Stimulated activated naive B cell treated with anti-CD40 and anti-IgM and Interleukin-4, amounts not matched to agents 10 μg/mL and 1 μg/mL and 100 μg/mL, for 72 hours (primary cell): Measurements from ENCODE around the gene BRAT1.
"Not testable (repeated sequence)": the region's sequence is repeated elsewhere in the genome, so short reads cannot be mapped to it uniquely, and the experiment has no call there.

Experiments
- ATAC-seq, 2 donors: fragments of 150-1000 bp; cut with Tn5 transposase; replicated peaks; 2 replicates each; pipeline ENCODE4 v1.10.0; 2021; ENCODE audit warnings: moderate library complexity in 1 of 2
- DNase-seq: peaks from one replicate; pipeline ENCODE4 v3.0.0; 2021
- H3K27ac Mint-ChIP-seq: one replicate; pipeline ENCODE4 v1.8.0; 2022; ENCODE audit warnings: mild to moderate bottlenecking, mixed read lengths
- H3K27me3 Mint-ChIP-seq, 2 donors: one replicate each; pipeline ENCODE4 v1.8.0; 2022; ENCODE audit warnings: mixed read lengths in 2 of 2
- H3K36me3 Mint-ChIP-seq, 2 donors: one replicate each; pipeline ENCODE4 v1.8.0; 2022; ENCODE audit warnings: mixed read lengths in 2 of 2, mild to moderate bottlenecking in 1 of 2
- H3K4me1 Mint-ChIP-seq, 2 donors: one replicate each; pipeline ENCODE4 v1.8.0; 2022; ENCODE audit warnings: mixed read lengths in 2 of 2, mild to moderate bottlenecking in 1 of 2
- H3K4me3 Mint-ChIP-seq, 2 donors: one replicate each; pipeline ENCODE4 v1.8.0; 2022; ENCODE audit warnings: mild to moderate bottlenecking in 2 of 2, mixed read lengths in 2 of 2, moderate library complexity in 1 of 2
- H3K9me3 Mint-ChIP-seq, 2 donors: one replicate each; pipeline ENCODE4 v1.8.0; 2022; ENCODE audit warnings: mixed read lengths in 2 of 2, mild to moderate bottlenecking in 1 of 2

Gene BRAT1

DNA sequence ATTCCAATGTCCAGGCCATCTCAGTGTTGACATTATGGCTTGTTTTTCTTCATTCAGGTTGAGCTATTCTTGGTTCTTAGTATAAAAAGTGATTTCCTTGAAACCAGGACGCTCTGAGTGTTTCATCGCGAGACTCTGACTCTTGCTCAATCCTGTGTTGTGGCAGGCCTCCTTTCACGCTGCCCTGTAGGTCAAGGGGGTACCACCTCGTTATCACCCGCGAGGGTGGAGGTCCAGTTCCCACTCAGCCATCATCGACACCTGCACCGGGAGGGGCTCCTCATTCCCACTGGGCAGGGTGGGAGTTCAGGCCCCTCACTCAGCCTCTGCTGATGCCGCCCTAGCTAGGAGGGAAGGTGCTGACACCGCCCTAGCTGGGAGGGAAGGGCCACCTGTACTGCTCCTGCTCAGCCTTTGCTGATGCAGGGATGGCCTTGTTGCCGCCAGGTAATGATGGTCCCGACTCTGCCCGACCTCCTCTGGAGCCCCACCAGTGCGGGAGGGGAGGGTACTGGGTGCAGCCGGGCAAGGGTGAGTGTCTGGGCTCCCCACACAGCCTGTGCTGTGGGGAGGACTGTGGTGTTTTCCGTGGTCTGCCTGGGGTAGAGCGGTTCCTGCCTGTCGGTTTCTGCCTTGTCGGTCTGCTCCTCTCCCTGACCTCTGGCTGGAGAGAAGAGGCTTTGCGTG lies 19.9 kb upstream of the BRAT1 start:
- Mint-ChIP-seq H3K27ac (no peak overlapping the region), H3K4me3 (no peak overlapping the region), H3K4me1 (peaks cover 7 to 16% of the 10 kb centered on the region in 2 donors), H3K9me3 (no peaks in the 10 kb centered on the region), H3K36me3 (peaks cover 11 to 33% of the 10 kb centered on the region in 2 donors), H3K27me3 (no peaks in the 10 kb centered on the region)
- DNase-seq (no peak), ATAC-seq (no peak)

DNA sequence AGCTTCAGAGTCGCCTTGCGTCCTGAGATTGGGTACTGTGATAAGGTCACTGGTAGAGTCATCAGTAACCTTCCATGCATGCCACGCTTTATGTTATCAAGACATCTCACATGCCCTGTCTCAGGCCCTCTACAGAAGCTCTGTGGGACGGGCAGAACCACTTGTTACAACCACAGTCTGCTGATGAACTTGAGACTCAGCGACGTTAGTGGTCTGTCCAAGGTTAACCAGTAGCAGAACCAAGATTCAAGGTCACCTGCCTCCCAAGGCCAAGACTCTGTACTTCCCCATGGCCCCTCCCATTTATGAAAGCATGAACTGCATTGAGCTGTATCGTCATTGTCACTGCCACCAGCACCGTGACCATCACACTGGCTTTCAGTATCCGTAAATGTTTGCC lies 18.4 kb upstream of the BRAT1 start:
- H3K27me3 Mint-ChIP-seq, result no peaks in the 10 kb centered on the region
- H3K9me3 Mint-ChIP-seq, result no peaks in the 10 kb centered on the region
- peaks cover 12 to 36% of the 10 kb centered on the region in 2 donors for H3K36me3 Mint-ChIP-seq
- H3K27ac Mint-ChIP-seq, result peak overlapping the region; percentile 70
- peaks cover 9 to 16% of the 10 kb centered on the region in 2 donors for H3K4me1 Mint-ChIP-seq
- no peak overlapping the region for H3K4me3 Mint-ChIP-seq
- ATAC-seq (peak; percentile 85), DNase-seq (no peak)

DNA sequence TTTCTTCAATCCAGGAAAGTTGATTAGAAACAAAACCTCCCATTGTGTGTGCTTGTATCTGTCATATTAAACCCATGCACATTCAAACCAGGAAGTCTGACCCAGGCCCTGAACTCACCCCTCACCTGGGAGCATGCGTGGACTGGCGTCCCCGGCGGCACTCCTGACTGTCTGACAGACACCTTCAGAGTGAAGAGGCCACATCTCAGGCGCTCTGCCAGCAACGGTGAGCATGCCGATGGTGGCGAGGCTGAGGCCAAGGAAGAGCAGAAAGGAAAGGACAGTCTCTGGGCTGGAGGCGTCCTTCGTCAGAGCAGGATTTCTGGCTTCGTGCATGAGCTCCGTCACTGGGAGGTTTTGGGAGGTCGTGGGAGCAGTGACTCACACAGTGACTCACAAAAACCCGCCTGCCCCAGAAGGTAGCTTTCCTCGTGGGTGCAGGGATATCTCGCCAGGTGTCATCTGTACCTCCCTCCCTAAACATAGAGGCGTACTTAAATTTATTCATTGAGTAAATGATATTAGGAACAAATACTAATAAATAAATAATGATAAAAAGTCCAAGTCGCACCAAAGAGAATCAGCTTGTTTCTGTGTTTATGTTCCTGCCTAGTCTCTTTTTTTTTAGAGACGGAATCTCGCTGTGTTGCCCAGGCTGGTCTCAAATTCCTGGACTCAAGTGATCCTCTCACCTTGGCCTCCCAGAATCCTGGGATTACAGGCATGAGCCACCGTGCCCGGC lies 16.9 kb upstream of the BRAT1 start:
- H3K27me3 Mint-ChIP-seq, result no peaks in the 10 kb centered on the region
- peaks cover 8 to 32% of the 10 kb centered on the region in 2 donors for H3K36me3 Mint-ChIP-seq
- DNase-seq (no peak), ATAC-seq (no peak)
- H3K4me1 Mint-ChIP-seq, result peaks cover 10 to 28% of the 10 kb centered on the region in 2 donors
- H3K4me3 Mint-ChIP-seq, result no peak overlapping the region
- H3K27ac Mint-ChIP-seq, result no peak overlapping the region
- H3K9me3 Mint-ChIP-seq, result no peaks in the 10 kb centered on the region

DNA sequence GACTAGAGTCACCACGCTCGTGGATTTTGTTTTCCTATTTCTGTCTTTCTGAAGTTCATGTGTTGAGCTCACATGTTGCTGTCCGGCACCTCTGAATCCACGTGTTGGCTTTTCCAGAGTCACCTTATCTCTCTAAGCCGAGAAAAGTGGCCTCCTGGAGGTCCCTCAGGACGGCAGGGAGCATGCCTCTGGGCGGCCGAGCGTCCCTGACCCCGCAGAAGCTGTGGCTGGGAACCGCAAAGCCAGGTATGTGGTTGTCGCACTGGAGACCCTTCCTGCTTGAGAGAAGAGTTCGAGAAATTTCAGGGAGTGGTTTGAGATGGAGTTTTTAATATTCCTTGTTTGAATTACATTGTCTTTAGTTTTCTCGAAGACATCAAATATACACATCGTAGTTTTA lies 16.1 kb upstream of the BRAT1 start:
- no peaks in the 10 kb centered on the region for H3K27me3 Mint-ChIP-seq
- no peaks in the 10 kb centered on the region for H3K9me3 Mint-ChIP-seq
- no peak for DNase-seq
- peaks cover 10 to 28% of the 10 kb centered on the region in 2 donors for H3K4me1 Mint-ChIP-seq
- H3K4me3 Mint-ChIP-seq, result no peak overlapping the region
- H3K27ac Mint-ChIP-seq, result no peak overlapping the region
- peaks cover 8 to 26% of the 10 kb centered on the region in 2 donors for H3K36me3 Mint-ChIP-seq
- no peak for ATAC-seq

DNA sequence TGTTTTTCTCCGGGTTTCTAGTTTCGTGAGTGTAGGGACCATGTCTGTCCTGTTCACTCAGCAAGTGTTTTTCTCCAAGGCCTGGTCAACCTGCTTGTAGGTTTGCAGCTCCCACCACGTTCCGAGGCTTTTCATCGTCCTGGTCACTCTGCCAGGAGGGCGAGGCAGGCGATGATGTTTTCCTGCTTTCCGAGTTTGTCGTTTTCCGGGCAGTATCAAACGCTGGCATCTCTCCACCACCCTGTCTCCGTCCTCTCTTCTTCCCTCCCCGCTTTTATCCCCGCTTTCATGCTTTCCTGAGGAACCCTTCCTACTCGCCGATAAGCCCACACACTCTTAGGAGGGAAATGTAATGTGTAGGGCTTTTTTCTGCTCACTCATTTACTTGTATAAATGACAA lies 14.7 kb upstream of the BRAT1 start:
- no peaks in the 10 kb centered on the region for H3K27me3 Mint-ChIP-seq

DNA sequence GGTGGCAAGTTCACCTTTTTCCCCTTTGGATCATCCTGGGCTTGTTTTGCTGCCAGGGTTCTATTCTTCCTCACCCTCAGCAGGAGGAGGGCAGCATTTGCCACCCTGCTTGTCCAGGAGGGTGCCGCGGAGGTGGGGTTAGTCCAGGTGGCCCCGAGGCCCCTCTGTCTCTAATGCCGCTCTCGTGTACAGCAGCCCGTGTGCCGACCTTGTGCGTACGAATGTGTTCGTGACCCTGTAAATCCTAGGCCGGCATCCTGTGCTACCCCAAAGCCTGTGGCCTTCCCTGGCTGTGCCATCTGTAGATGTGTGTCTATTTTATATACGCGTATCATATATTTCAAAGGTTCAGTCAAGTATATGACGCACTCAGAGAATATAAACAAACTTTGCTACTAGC lies 14.1 kb upstream of the BRAT1 start:
- Mint-ChIP-seq H3K27ac (no peak overlapping the region), H3K4me3 (no peak overlapping the region), H3K9me3 (no peaks in the 10 kb centered on the region), H3K27me3 (no peaks in the 10 kb centered on the region), H3K4me1 (peaks cover 8 to 24% of the 10 kb centered on the region in 2 donors), H3K36me3 (peaks cover 5 to 18% of the 10 kb centered on the region in 2 donors)
- no peak for ATAC-seq
- no peak for DNase-seq

More for the DNA sequence above, 14.7 kb upstream of the BRAT1 start:
- H3K36me3 Mint-ChIP-seq, result peaks cover 5 to 23% of the 10 kb centered on the region in 2 donors
- DNase-seq (no peak), ATAC-seq (no peak)
- H3K27ac Mint-ChIP-seq, result no peak overlapping the region
- H3K4me1 Mint-ChIP-seq, result peaks cover 10 to 28% of the 10 kb centered on the region in 2 donors
- no peak overlapping the region for H3K4me3 Mint-ChIP-seq
- H3K9me3 Mint-ChIP-seq, result no peaks in the 10 kb centered on the region

DNA sequence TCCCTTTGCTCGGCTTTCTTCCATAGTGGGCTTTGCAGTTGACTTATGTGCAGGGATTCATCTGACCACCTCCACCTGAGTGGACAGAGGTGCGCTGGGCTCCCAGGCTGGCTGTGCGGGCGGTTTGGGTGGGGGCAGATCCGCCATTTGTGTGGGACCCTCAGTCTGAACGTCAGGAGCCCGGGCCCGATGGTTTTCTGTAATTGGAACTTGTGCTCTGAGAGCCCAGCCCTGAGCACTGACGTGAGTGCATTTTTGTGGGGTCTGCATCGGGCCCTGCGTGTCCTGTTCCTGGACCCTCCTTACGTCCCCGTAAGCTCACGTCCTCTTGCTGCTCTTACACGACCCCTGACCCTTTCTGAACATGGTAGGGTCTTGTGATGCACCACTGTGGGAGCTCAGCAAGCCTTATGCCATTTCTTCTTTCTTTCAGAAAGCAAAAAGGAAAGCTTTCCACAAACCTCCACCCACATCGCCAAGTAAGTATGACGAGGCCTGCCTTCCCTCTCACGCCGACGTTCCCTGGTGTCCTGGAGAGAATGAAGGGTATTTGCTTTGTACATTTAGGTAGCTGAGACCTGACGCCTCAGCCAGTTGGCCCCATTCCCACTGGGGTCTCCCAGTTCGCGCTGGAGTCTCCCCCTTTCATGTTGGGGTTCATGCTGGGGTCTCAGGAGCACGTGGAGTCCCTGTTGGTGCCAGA lies 13.3 kb upstream of the BRAT1 start:
- Mint-ChIP-seq H3K36me3 (peaks cover 4 to 11% of the 10 kb centered on the region in 2 donors), H3K27ac (no peak overlapping the region), H3K9me3 (no peaks in the 10 kb centered on the region), H3K4me1 (peaks cover 3 to 17% of the 10 kb centered on the region in 2 donors), H3K4me3 (no peak overlapping the region), H3K27me3 (no peaks in the 10 kb centered on the region)
- no peak for DNase-seq
- no peak for ATAC-seq

DNA sequence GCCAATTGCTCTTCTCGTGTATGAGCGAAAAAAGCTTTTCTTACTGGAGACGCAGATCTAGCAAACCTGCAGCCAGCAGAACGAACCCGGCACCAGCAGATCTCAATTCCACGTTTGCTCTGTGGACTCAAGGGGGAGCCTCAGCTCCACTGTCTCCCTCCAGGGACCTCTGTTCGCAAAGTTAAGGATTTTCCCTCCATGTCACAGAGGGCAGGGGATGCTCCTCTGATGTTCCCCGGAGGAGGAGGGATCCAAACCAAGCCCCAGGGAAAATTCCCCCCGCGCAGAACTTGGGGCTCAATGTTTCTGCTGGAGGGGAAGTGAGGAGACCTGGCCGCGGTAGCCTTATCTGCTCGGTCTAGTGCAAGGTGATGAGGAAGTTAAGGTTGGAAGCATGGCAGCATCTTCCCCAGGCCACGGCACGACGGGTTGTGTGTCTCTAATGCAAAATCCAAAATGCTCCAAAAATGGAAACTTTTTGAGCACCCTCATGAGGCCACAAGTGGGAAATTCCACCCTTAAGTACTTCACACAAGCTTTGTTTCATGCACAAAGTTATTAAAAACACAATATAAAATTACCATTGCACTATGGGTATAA lies 12.5 kb upstream of the BRAT1 start:
- DNase-seq, result no peak
- no peaks in the 10 kb centered on the region for H3K9me3 Mint-ChIP-seq

DNA sequence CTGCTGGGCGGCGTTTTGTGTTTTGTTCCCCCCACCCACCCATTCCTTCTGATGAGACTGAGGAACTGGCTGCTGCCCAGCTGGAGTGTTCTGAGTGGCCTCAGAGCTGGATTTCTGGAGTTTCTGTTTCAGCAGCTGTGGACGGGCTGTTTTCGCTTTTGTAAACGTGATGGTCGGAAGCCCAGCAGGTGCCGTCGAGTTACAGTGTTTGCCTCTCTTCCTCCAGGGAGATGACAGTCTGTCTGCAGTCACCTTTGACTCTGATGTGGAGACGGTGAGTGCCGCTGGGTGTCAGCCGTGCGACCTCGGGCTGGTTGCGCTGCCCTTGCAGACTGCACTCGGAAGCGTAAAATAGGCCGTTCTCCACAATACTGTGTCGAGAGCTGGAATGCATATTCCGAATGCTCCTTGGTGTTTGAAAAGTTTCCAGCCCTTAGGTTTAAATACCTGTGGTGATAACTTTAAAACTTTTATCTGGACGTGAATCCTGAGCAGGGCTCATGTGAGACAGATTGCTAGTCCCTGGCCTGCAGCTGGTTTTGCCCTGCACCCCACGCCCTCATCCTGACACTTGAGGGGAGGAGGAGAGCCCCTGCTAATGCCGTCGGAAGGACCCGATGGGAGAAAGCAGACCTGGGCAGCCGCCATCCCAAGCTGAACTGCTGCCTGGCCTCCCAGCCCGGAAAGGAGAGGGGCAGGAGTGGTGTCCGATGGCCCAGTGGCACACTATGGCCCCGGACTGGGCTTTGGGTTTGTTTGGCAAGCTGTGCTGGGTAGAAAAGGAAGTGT lies 11.8 kb upstream of the BRAT1 start:
- DNase-seq (no peak), ATAC-seq (peak; percentile 36 to 62)
- peaks cover 4% of the 10 kb centered on the region in 2 donors for H3K36me3 Mint-ChIP-seq
- no peak overlapping the region for H3K4me3 Mint-ChIP-seq
- no peak overlapping the region for H3K27ac Mint-ChIP-seq
- no peaks in the 10 kb centered on the region for H3K9me3 Mint-ChIP-seq
- peaks cover 3 to 14% of the 10 kb centered on the region in 2 donors for H3K4me1 Mint-ChIP-seq
- H3K27me3 Mint-ChIP-seq, result no peaks in the 10 kb centered on the region

More for the DNA sequence above, 12.5 kb upstream of the BRAT1 start:
- Mint-ChIP-seq H3K27me3 (no peaks in the 10 kb centered on the region), H3K27ac (no peak overlapping the region), H3K4me3 (no peak overlapping the region), H3K4me1 (peaks cover 3 to 17% of the 10 kb centered on the region in 2 donors), H3K36me3 (peaks cover 4% of the 10 kb centered on the region in 2 donors)
- ATAC-seq, result peak; percentile 55 to 75

DNA sequence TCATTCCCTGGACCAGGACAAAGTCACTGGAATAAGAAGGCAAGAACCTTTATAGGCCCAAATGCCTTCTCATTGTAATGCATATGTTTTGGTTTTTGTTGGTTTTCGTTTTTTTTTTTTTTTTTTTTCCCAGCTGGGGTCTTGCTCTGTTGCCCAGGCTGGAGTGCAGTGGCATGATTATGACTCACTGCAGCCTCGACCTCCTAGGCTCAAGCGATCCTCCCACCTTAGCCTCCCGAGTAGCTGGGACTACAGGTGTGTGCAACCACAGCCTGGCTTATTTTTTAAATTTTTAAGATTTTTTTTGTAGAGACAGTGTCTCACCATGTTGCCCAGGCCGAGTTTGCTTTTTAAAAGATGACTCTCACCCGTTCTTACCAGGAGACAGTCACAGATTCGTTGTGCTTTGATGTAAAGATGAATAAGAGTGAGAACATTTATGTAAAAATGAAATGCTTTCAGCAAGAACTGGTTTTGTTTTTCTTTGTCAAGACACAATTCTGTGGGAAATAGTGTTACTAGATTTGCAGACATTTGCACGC lies 11.1 kb upstream of the BRAT1 start:
- H3K27me3 Mint-ChIP-seq, result no peaks in the 10 kb centered on the region
- H3K27ac Mint-ChIP-seq, result no peak overlapping the region
- no peaks in the 10 kb centered on the region for H3K9me3 Mint-ChIP-seq
- peaks cover 6 to 13% of the 10 kb centered on the region in 2 donors for H3K4me1 Mint-ChIP-seq
- H3K36me3 Mint-ChIP-seq, result peaks cover 4% of the 10 kb centered on the region in 2 donors
- DNase-seq (no peak), ATAC-seq (peak in 1 of 2 donors; percentile 28)
- H3K4me3 Mint-ChIP-seq, result no peak overlapping the region

DNA sequence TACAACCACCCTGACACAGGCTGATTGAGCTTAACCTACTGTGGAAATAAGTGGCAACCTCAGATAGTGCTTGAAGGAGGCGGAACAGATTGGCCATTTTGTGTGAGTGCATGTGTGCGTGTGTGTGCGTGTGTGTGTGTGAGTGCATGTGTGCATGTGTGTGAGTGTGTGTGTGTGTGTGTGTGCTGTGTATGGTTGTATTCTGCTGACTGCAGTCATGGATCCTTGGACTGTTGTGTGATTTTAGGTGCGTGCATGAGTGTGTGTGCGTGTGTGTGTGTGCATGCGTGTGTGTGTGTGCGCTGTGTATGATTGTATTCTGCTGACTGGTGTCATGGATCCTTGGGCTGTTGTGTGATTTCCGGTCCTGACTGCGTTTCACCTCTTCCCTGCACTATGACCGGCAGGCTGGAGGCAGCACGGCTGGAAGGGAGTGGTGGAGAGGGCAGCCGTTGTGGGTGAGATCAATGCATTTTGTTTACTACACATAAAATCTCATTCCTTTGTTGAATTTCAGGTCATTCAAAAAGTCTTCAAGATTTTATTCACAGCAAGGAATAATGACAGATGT lies 9.7 kb upstream of the BRAT1 start:
- no peak for DNase-seq
- no peaks in the 10 kb centered on the region for H3K9me3 Mint-ChIP-seq
- no peak overlapping the region for H3K27ac Mint-ChIP-seq
- H3K36me3 Mint-ChIP-seq, result peaks cover 1 to 2% of the 10 kb centered on the region in 2 donors
- ATAC-seq, result no peak
- H3K4me1 Mint-ChIP-seq, result peaks cover 7 to 15% of the 10 kb centered on the region in 2 donors
- no peak overlapping the region for H3K4me3 Mint-ChIP-seq
- H3K27me3 Mint-ChIP-seq, result no peaks in the 10 kb centered on the region

DNA sequence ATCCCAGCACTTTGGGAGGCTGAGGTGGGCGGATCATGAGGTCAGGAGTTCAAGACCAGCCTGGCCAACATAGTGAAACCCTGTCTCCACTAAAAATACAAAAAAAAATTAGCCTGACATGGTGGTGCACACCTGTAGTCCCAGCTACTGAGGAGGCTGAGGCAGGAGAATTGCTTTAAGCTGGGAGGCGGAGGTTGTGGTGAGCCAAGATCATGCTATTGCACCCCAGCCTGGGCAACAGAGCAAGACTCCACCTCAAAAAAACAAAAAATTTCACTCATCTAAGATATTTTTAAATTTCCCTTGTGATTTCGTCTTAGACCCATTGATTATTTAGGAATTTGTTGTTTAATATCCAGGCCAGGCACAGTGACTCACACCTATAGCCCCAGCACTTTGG lies 8.6 kb upstream of the BRAT1 start:
- not testable (repeated sequence) for H3K27me3 Mint-ChIP-seq, H3K4me3 Mint-ChIP-seq, ATAC-seq, H3K27ac Mint-ChIP-seq, DNase-seq, H3K36me3 Mint-ChIP-seq, H3K9me3 Mint-ChIP-seq
- peaks cover 12 to 25% of the 10 kb centered on the region in 2 donors for H3K4me1 Mint-ChIP-seq

DNA sequence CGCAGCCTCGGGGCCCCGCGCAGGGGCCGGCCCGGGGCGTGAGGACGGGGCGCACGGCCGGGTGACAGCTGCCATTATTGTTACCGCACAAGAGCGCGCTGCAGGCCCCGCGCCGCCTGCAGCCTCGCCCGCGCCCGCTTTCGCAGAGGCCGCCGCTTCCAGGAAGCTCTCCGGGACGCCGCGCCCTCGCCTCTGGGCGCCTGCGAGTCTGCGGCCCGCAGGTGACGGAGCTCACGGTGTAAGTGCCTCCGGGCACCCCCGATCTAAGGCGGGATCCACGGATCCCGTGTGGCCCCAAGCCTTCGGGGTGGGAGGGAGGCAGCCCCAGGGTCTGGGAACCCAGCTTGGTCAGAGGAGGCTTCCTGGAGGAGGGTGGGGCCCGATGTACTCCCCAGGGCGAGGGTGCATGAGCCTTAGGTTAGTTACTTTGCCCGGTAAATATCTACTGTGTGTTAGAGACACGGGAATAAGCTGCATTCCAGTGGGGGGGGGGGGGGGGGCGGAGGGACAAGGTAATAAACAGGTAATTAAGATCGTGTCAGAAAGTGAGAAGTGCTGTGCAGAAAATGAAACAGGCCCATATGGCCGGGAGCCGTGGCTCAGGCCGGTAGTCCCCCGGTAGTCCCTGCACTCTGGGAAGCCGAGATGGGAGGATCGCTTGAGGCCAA lies 4.1 kb upstream of the BRAT1 start:
- no peak for DNase-seq
- peaks cover 0 to 2% of the 10 kb centered on the region in 2 donors for H3K36me3 Mint-ChIP-seq
- ATAC-seq, result peak; percentile 2 to 9
- H3K27ac Mint-ChIP-seq, result peak overlapping the region; percentile 28
- H3K4me1 Mint-ChIP-seq, result peaks cover 16 to 28% of the 10 kb centered on the region in 2 donors
- peak overlapping the region; percentile 82 to 86 for H3K4me3 Mint-ChIP-seq
- no peaks in the 10 kb centered on the region for H3K9me3 Mint-ChIP-seq
- no peaks in the 10 kb centered on the region for H3K27me3 Mint-ChIP-seq
